Natural killer cell (primary cell): Measurements from ENCODE around the gene CDC37. TPM values are rescaled to one million over a fixed set of nuclear protein-coding genes. Genes with fewer than 3 reads are reported as not detected.

Experiments
- ATAC-seq, 3 donors: fragments of 150-1000 bp in 2 of 3; fragments of 200-7000 bp in 1 of 3; cut with Tn5 transposase; 1 replicate in 1 of 3; 2 replicates in 2 of 3; pipeline ENCODE4 v1.10.0; 2021; ENCODE audit warnings: mild to moderate bottlenecking in 2 of 3, moderate library complexity in 2 of 3
- DNase-seq, 2 donors: peaks; one replicate each; pipeline versions ENCODE4 v3.0.0 to v3.0.0-alpha.2; 2013 to 2021; ENCODE audit warnings: mixed read lengths in 1 of 2
- H3K27ac ChIP-seq: one replicate; pipeline ENCODE4 v1.5.1; 2013; ENCODE audit warnings: mild to moderate bottlenecking, low read length
- H3K27me3 ChIP-seq: one replicate; pipeline ENCODE4 v1.6.1; 2013; ENCODE audit warnings: low read length; ENCODE audit not compliant: control insufficient read depth, insufficient read depth
- H3K36me3 ChIP-seq: one replicate; pipeline ENCODE4 v1.6.1; 2013; ENCODE audit warnings: low read length; ENCODE audit not compliant: control insufficient read depth, insufficient read depth
- H3K4me1 ChIP-seq: one replicate; pipeline ENCODE4 v1.6.1; 2013; ENCODE audit warnings: low read length; ENCODE audit not compliant: control insufficient read depth, insufficient read depth
- H3K4me3 ChIP-seq: one replicate; pipeline ENCODE4 v1.5.1; 2013; ENCODE audit warnings: low read length
- H3K9me3 ChIP-seq: one replicate; pipeline ENCODE4 v1.6.1; 2013; ENCODE audit warnings: low read length; ENCODE audit not compliant: control insufficient read depth, insufficient read depth
- H3K27ac Mint-ChIP-seq, 2 donors: one replicate each; pipeline ENCODE4 v1.8.0; 2022; ENCODE audit warnings: mild to moderate bottlenecking in 2 of 2, mixed read lengths in 2 of 2, moderate library complexity in 1 of 2
- H3K27me3 Mint-ChIP-seq, 2 donors: one replicate each; pipeline ENCODE4 v1.8.0; 2022; ENCODE audit warnings: low read depth in 2 of 2, mixed read lengths in 2 of 2
- H3K36me3 Mint-ChIP-seq: one replicate; pipeline ENCODE4 v1.8.0; 2022; ENCODE audit warnings: mixed read lengths
- H3K4me1 Mint-ChIP-seq, 2 donors: one replicate each; pipeline ENCODE4 v1.8.0; 2022; ENCODE audit warnings: mixed read lengths in 2 of 2
- H3K4me3 Mint-ChIP-seq: one replicate; pipeline ENCODE4 v1.8.0; 2022; ENCODE audit warnings: mild to moderate bottlenecking, moderate library complexity, mixed read lengths
- H3K9me3 Mint-ChIP-seq, 2 donors: one replicate each; pipeline ENCODE4 v1.8.0; 2022; ENCODE audit warnings: mixed read lengths in 2 of 2
- WGBS: methylation state at CpG from one replicate; pipeline ENCODE4 v1.1.7; 2013; ENCODE audit warnings: missing lambda C conversion rate; ENCODE audit not compliant: insufficient coverage; 5-methylcytosine and 5-hydroxymethylcytosine counted together
- intact Hi-C: fragments of 100-400 bp; cut with micrococcal nuclease; formaldehyde crosslinking; loops from one replicate; pipeline ENCODE4 v1.14.2; 2022
- total RNA-seq, 4 donors: library from RNA; stranded (reverse); fragments of 120-200 nt in 1 of 4; gene quantifications; one replicate each; pipeline versions ENCODE4 v1.2.3 to v1.2.4, GENCODE V29; 2013 to 2022
- TF ChIP-seq, protein P1 (sequence below): fragments of 200-600 bp; IDR thresholded peaks from one replicate; pipeline ENCODE4 v1.8.0; 2022; ENCODE audit warnings: antibody characterized with exemption

CDC37 gene
- total RNA-seq, 3 donors from 2014 or later (not counting 1 experiment from before 2014, with no cell fraction given): 211 to 242 (median 223) TPM

DNA sequence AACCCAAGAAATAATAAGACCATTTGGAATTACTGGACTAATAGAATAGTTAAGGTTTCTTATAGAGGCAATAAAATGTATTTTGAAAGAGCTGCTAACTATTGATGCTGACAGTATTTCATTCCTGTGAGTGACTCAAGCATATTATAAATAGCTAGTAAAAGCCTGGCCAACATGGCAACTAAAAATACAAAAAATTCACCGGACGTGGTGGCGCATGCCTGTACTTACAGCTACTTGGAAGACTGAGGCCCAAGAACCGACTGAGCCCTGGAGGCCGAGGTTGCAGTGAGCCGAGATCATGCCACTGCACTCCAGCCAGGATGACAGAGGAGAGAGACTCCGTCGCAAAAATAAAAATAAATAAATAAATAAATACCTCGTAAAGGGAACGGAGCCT lies 58.6 kb downstream of the CDC37 start:
- TF ChIP-seq, protein P1, sequence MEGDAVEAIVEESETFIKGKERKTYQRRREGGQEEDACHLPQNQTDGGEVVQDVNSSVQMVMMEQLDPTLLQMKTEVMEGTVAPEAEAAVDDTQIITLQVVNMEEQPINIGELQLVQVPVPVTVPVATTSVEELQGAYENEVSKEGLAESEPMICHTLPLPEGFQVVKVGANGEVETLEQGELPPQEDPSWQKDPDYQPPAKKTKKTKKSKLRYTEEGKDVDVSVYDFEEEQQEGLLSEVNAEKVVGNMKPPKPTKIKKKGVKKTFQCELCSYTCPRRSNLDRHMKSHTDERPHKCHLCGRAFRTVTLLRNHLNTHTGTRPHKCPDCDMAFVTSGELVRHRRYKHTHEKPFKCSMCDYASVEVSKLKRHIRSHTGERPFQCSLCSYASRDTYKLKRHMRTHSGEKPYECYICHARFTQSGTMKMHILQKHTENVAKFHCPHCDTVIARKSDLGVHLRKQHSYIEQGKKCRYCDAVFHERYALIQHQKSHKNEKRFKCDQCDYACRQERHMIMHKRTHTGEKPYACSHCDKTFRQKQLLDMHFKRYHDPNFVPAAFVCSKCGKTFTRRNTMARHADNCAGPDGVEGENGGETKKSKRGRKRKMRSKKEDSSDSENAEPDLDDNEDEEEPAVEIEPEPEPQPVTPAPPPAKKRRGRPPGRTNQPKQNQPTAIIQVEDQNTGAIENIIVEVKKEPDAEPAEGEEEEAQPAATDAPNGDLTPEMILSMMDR: no peak
- Mint-ChIP-seq H3K27ac (no peak overlapping the region), H3K9me3 (no peaks in the 10 kb centered on the region), H3K4me3 (no peak overlapping the region), H3K36me3 (no peaks in the 10 kb centered on the region), H3K4me1 (peaks cover 0 to 7% of the 10 kb centered on the region in 2 donors), H3K27me3 (no peaks in the 10 kb centered on the region)
- H3K36me3 ChIP-seq: no peaks in the 10 kb centered on the region
- 97% methylated on average over 7 of the region's 10 CpGs for WGBS
- no peaks in the 10 kb centered on the region for H3K9me3 ChIP-seq
- H3K4me1 ChIP-seq: peaks cover 12% of the 10 kb centered on the region
- no peak overlapping the region for H3K27ac ChIP-seq
- no peak for DNase-seq
- H3K27me3 ChIP-seq: no peaks in the 10 kb centered on the region
- intact Hi-C loops: no loop called here
- no peak overlapping the region for H3K4me3 ChIP-seq
- no peak for ATAC-seq

DNA sequence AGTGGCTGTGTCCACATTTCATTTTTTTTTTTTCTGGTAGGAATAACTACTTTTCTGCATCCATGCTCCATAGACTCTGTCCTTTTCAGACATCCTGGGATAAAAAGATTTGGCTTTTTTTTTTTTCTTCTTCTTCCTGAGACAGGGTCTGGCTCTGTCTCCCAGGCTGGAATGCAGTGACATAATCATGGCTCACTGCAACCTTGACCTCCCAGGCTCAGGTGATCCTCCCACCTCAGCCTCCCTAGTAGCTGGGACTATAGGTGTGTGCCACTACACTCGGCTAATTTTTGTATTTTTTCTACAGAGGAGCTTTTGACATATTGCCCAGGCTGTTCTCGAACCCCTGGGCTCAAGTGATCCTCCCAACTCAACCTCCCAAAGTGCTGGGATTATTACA lies 59.8 kb downstream of the CDC37 start:
- Mint-ChIP-seq H3K4me3 (no peak overlapping the region), H3K9me3 (no peaks in the 10 kb centered on the region), H3K36me3 (no peaks in the 10 kb centered on the region), H3K4me1 (peaks cover 11 to 20% of the 10 kb centered on the region in 2 donors), H3K27me3 (no peaks in the 10 kb centered on the region), H3K27ac (no peak overlapping the region)
- H3K4me3 ChIP-seq: no peak overlapping the region
- DNase-seq (no peak), ATAC-seq (no peak)
- TF ChIP-seq, protein P1: no peak
- no peaks in the 10 kb centered on the region for H3K27me3 ChIP-seq
- WGBS: 75% methylated on average over 1 of the region's 2 CpGs
- no peaks in the 10 kb centered on the region for H3K9me3 ChIP-seq
- H3K4me1 ChIP-seq: peaks cover 24% of the 10 kb centered on the region
- H3K27ac ChIP-seq: no peak overlapping the region
- no peaks in the 10 kb centered on the region for H3K36me3 ChIP-seq
- intact Hi-C loops: no loop called here

Other genes with a start within 250 kb of the CDC37 start
- gene DNMT1, start 208.6 kb downstream of the CDC37 start, total RNA-seq: 100 to 1,000 TPM; 266 to 323 (median 275) TPM
- 10 to 100 TPM in 1 of 3 donors, 1 to 10 TPM in 2; 6.8 to 12.6 (median 9.5) TPM for gene S1PR2, start 172.2 kb downstream of the CDC37 start, total RNA-seq
- 10 to 100 TPM; 34.5 to 41.6 (median 40.2) TPM for gene MRPL4, start 151.3 kb downstream of the CDC37 start, total RNA-seq
- gene ICAM1, start 132.4 kb downstream of the CDC37 start, total RNA-seq: 10 to 100 TPM; 33.1 to 73.7 (median 56.5) TPM
- 1 to 10 TPM; 1.3 to 3.6 (median 3.0) TPM for gene ICAM4, start 116.6 kb downstream of the CDC37 start, total RNA-seq
- gene ICAM5, start 113.6 kb downstream of the CDC37 start, total RNA-seq: 1 to 10 TPM; 1.1 to 1.6 (median 1.5) TPM
- 1 to 10 TPM; 1.4 to 2.2 (median 1.9) TPM for gene ZGLP1, start 93.7 kb downstream of the CDC37 start, total RNA-seq
- 1 to 10 TPM; 1.7 to 4.1 (median 4.0) TPM for gene FDX2, start 87.5 kb downstream of the CDC37 start, total RNA-seq
- 10 to 100 TPM; 42.5 to 64.3 (median 55.9) TPM for gene RAVER1, start 70.0 kb downstream of the CDC37 start, total RNA-seq
- gene ICAM3, start 63.9 kb downstream of the CDC37 start, total RNA-seq: 100 to 1,000 TPM; 189 to 224 (median 199) TPM
- 100 to 1,000 TPM; 401 to 469 (median 454) TPM for gene TYK2, start 23.0 kb downstream of the CDC37 start, total RNA-seq
- 10 to 100 TPM; 34.2 to 46.2 (median 44.9) TPM for gene PDE4A, start 17.0 kb upstream of the CDC37 start, total RNA-seq
- 10 to 100 TPM; 28.1 to 39.4 (median 34.6) TPM for gene KEAP1, start 99.8 kb upstream of the CDC37 start, total RNA-seq
- gene S1PR5, start 113.9 kb upstream of the CDC37 start, total RNA-seq: 100 to 1,000 TPM; 307 to 433 (median 368) TPM
- 100 to 1,000 TPM; 128 to 155 (median 138) TPM for gene ATG4D, start 140.4 kb upstream of the CDC37 start, total RNA-seq
- gene KRI1, start 162.5 kb upstream of the CDC37 start, total RNA-seq: 10 to 100 TPM; 36.6 to 53.0 (median 49.5) TPM
- 100 to 1,000 TPM in 2 of 3 donors, 10 to 100 TPM in 1; 82.7 to 102 (median 101) TPM for gene CDKN2D, start 165.4 kb upstream of the CDC37 start, total RNA-seq
- gene AP1M2, start 183.8 kb upstream of the CDC37 start, total RNA-seq: 1 to 10 TPM in 1 of 3 donors, not detected in 2; 1.3 TPM
- 100 to 1,000 TPM; 231 to 306 (median 279) TPM for gene SLC44A2, start 222.0 kb upstream of the CDC37 start, total RNA-seq